Loucy (cell line): ENCODE data around the gene ANKRD18A.
"Not testable (repeated sequence)": the region's sequence is repeated elsewhere in the genome, so short reads cannot be mapped to it uniquely, and the experiment has no call there.

Experiments used
- EZH2phosphoT487 ChIP-seq: fragments of 200-600 bp; IDR thresholded peaks from 2 replicates; pipeline ENCODE4 v1.6.1; 2018; ENCODE audit warnings: antibody characterized with exemption, mild to moderate bottlenecking, moderate library complexity, borderline replicate concordance
- TF ChIP-seq, protein P1 (sequence below): fragments of 200-600 bp; sonication (generic); conservative IDR thresholded peaks from 2 replicates; pipeline ENCODE4 v1.5.1; 2014; ENCODE audit warnings: mild to moderate bottlenecking, antibody characterized with exemption, low read length

GRCh38 chr9:38554966-38555365 lies 65.4 kb downstream of the ANKRD18A start:
- TF ChIP-seq, protein P1, sequence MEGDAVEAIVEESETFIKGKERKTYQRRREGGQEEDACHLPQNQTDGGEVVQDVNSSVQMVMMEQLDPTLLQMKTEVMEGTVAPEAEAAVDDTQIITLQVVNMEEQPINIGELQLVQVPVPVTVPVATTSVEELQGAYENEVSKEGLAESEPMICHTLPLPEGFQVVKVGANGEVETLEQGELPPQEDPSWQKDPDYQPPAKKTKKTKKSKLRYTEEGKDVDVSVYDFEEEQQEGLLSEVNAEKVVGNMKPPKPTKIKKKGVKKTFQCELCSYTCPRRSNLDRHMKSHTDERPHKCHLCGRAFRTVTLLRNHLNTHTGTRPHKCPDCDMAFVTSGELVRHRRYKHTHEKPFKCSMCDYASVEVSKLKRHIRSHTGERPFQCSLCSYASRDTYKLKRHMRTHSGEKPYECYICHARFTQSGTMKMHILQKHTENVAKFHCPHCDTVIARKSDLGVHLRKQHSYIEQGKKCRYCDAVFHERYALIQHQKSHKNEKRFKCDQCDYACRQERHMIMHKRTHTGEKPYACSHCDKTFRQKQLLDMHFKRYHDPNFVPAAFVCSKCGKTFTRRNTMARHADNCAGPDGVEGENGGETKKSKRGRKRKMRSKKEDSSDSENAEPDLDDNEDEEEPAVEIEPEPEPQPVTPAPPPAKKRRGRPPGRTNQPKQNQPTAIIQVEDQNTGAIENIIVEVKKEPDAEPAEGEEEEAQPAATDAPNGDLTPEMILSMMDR, result not testable (repeated sequence)
- TF ChIP-seq EZH2phosphoT487, result not testable (repeated sequence)
